GM21529 (cell line): ENCODE data around the gene TSHZ2.

Experiments
- ATAC-seq: cut with Tn5 transposase; IDR thresholded peaks from one replicate; pipeline ENCODE4 v1.9.1; 2021; ENCODE audit not compliant: unreplicated experiment

Gene TSHZ2

DNA sequence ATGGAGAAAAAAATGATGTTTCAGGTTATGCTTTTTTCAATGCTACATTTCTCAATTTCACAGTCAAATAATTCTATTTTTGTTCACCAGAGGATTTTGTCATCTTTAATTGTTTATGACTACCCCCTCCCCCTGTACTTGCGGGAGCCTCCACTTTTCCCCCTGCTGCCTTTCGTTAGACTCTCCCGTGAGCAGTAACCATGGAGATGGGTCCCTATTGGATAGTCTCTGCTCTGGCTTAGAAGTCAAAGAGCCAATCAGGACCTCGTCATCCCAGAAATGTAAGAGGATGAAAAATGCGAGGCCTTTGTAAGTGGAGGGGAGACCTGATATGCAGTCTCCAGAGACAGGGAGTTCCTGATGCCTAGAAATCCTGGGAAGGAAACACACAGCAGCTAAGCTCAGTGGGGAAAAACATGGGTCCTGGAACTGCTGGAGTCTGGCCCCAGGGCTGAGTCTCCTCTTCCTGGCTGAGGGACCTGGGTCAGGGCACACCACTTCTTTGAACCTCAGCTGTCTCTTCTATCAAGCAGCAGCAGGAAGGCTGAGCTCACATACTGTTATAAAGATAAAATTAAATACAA lies 298.7 kb downstream of the TSHZ2 start:
- no peak for ATAC-seq

- no peak for ATAC-seq
Measured at GRCh38 chr20:53274365-53274764, 302.2 kb downstream of the TSHZ2 start.

- ATAC-seq, result no peak
Measured at GRCh38 chr20:53274807-53275206, 302.6 kb downstream of the TSHZ2 start.

DNA sequence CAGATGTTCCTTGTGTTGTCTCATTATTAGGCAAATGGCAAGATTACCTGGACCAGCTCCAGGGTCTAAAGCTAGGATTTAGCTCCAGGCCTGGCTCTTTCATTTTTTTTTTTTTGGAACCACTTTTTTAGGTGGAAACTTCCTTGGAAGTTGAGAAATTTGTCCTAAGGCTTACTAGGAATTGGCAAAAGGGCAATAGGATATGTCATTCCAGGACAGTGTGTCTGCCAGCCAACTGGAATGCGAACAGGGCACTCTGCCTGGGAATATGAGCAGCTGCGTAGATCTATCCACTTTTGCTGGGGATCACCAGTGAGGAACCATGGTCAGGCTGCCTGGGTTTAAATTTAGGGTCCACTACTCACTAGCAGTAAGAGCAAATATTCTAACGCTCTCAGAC lies 304.0 kb downstream of the TSHZ2 start:
- ATAC-seq, result no peak

DNA sequence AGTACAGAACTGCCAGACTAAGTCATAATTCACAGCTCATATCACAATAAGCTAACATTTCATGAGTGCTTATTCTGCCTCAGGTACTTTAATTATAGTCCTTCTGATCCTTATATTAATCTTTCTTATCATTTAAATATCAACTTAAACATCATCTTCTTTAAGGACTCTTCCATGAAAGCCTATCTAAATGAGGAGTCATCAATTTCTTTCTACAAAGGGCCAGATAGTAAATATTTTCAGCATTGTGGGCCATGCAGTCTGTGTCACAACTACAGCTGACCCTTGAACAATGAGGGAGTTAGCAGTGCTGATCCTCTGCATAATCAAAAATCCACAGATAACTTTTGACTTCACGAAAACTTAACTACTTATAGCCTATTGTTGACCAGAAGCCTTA lies 306.4 kb downstream of the TSHZ2 start:
- ATAC-seq, result no peak

DNA sequence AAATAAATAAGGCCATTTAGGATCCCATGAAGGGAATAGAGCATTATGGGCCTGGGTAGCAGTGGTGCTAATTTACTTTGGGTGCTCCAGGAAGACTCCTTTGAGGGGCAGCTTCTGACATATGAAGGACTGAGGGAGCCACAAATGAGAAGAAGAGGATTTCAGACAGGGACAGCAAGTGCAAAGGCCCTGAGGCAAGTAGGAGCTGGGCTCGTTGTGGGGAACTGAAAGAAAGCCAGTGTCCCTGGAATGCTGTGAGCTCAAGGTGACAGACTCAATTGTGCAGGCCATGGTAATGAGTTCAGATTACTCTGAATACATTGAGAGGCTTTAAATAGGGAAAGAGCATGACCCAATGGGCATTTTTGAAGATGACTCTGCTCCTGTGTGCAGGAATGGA lies 307.6 kb downstream of the TSHZ2 start:
- ATAC-seq, result no peak

- ATAC-seq, result no peak
Measured at GRCh38 chr20:53281557-53282117, 309.5 kb downstream of the TSHZ2 start.

GRCh38 chr20:53282217-53282955 lies 310.2 kb downstream of the TSHZ2 start:
- ATAC-seq, result no peak

GRCh38 chr20:53283011-53283410 lies 310.9 kb downstream of the TSHZ2 start:
- ATAC-seq, result no peak

- no peak for ATAC-seq
Measured at GRCh38 chr20:53283597-53283996, 311.4 kb downstream of the TSHZ2 start.

GRCh38 chr20:53284256-53284655 lies 312.1 kb downstream of the TSHZ2 start:
- no peak for ATAC-seq

DNA sequence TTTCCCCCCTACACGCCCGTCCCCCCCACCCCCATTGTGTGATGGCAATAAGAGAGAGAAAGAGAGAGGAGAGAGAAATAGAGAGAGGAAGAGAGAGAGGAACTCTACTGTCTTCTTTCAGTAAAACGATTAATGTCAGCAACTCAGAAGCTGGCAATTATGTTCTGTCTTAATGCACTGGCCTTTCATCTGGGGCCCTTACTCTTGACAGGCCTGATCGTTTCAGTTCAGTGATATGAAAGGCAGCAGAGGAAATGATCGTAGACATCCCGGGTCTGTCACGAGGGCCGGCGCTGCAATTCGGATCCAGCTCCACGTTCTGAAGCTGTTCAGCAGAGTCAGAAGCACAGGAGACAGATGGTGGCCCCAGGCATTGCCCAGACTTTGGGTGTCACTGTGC lies 312.5 kb downstream of the TSHZ2 start:
- no peak for ATAC-seq

DNA sequence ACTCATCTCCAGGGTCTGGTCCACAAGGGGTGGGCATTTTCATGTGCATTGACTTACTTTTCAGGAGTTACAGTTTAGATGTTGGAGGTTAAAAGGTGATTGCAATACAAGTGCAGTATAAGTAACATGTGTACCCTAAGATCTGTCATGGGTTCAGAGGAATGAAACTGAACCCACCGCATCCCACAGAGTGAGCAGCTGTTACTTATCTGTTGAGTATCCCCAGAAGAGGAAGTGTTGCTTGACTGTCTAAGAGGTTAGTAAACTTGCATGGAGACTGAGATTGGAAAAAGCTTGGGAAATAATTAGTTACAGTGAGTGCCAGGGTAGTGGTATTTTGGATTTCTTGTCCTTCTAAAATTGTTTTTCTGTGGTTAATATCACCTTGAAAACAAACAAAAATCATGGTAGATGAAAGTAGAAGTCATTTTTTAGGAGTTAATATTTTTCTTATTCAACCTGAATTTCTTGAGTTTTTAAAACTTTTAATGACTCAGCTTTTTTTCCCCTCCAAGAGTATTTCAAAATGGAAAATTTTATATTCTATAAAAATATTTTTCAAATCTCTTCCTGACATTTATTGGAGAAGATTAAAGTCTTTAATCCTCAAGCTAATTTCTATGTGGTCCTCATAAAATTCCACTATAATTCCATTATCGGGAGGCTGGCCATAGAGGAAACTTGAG lies 315.3 kb downstream of the TSHZ2 start:
- ATAC-seq, result no peak

GRCh38 chr20:53291548-53291947 lies 319.4 kb downstream of the TSHZ2 start:
- no peak for ATAC-seq

- no peak for ATAC-seq
Measured at GRCh38 chr20:53292347-53292746, 320.2 kb downstream of the TSHZ2 start.

- no peak for ATAC-seq
Measured at GRCh38 chr20:53294804-53295203, 322.6 kb downstream of the TSHZ2 start.

GRCh38 chr20:53296025-53296424 lies 323.9 kb downstream of the TSHZ2 start:
- ATAC-seq, result no peak

DNA sequence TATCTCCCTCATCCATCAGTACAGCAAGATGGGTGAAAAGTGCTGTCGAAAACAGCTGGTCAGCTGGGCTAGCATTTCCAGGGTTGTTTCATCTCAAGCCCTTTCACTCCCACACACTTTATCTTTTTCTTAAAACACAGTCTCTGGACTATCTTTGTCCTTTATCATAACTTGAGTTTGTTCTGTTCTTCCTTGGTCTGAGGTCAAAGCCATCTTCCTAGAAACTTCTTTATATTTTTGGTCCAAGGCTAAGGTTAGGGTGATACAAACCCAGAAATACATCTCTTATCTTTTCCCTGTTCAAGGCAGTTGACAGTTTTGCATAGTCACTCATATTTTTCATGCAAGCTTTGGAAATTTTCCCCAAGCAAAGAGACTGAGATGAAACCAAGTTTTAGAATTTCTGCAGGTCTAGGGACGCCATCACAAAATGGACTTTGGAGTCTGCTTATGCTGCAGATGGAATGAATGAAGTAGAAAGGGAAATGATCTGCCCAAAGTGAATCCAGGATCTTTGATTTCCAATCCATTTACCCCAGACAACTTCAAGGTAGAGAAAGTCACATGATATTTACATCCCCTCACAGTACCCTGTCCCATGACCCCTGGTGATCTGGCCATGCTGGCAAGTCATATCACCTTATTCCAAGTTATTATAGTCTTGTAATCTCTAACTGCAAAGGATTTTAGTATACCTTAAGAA lies 324.4 kb downstream of the TSHZ2 start:
- no peak for ATAC-seq

DNA sequence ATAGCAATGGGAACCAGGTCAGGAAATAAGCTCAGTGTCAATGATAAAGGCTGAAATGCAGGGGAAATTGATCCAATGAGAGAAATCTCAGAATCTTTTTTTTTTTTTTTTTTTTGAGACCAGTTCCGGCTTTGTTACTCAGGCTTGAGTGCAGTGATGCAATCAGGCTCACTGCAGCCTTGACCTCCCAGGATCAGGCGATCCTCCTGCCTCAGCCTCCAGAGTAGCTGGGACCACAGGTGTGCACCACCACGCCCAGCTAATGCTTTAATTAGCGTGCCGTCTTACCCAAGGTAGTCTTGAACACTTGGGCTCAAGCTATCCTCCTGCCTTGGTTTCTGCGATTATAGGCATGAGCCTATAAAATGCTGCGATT lies 325.0 kb downstream of the TSHZ2 start:
- ATAC-seq, result no peak

GRCh38 chr20:53298260-53298659 lies 326.1 kb downstream of the TSHZ2 start:
- ATAC-seq, result no peak

- no peak for ATAC-seq
Measured at GRCh38 chr20:53298911-53299310, 326.8 kb downstream of the TSHZ2 start.
